Breast epithelium (tissue), 3 donors: ENCODE results near the gene EEF1AKMT3.

Experiments used
- CTCF ChIP-seq, 3 donors: fragments of 450-650 bp; IDR thresholded peaks; one replicate each; pipeline ENCODE4 v1.5.1; 2016 to 2017; ENCODE audit warnings: antibody characterized with exemption in 3 of 3, mild to moderate bottlenecking in 3 of 3, moderate library complexity in 3 of 3
- POLR2A ChIP-seq: fragments of 450-650 bp; IDR thresholded peaks from one replicate; pipeline ENCODE4 v1.6.1; 2016; ENCODE audit warnings: antibody characterized with exemption, mild to moderate bottlenecking, moderate library complexity

- no peak for TF ChIP-seq CTCF (IDR thresholded peaks at IDR 0.05)
- TF ChIP-seq POLR2A: no peak
These were observed 34.9 kb downstream of the EEF1AKMT3 start for GRCh38 chr12:57807285-57807684.
